BJ (cell line): ENCODE results near the gene TMEM74B. TPM values are rescaled to one million over a fixed set of nuclear protein-coding genes. Genes with fewer than 3 reads are reported as not detected.
A peak's percentile ranks its signal among the peaks of the same experiment; 100 is the strongest.

ENCODE experiments used
- CTCF ChIA-PET: fragments of 350-600 bp; formaldehyde crosslinking; extraction: SDS; loops from one replicate; lab custom pipeline; 2021; ENCODE audit warnings: antibody characterized with exemption, inconsistent platforms; lab: Yijun Ruan, JAX
- POLR2A ChIA-PET: fragments of 300-600 bp; sonication (Branson Sonifier 250); formaldehyde crosslinking; extraction: SDS; loops from one replicate; lab custom pipeline; 2021; ENCODE audit warnings: antibody characterized with exemption; lab: Charles Lee
- DNase-seq: peaks from one replicate; pipeline ENCODE4 v3.0.0-alpha.2; 2011; ENCODE audit warnings: low read depth
- H3K27me3 ChIP-seq: 2 replicates; pipeline ENCODE4 v1.6.0; 2011; ENCODE audit warnings: low read length; ENCODE audit not compliant: control insufficient read depth, insufficient read depth
- H3K36me3 ChIP-seq: 2 replicates; pipeline ENCODE4 v1.5.1; 2011; ENCODE audit warnings: low read length; ENCODE audit not compliant: control insufficient read depth, insufficient read depth
- H3K4me3 ChIP-seq: 2 replicates; pipeline ENCODE4 v1.5.1; 2011; ENCODE audit warnings: low read depth, mild to moderate bottlenecking, control low read depth, low read length
- CTCF ChIP-seq: IDR thresholded peaks from 2 replicates; pipeline ENCODE4 v1.5.1; 2011; ENCODE audit warnings: low read depth, mild to moderate bottlenecking, control low read depth, inconsistent platforms, low read length, moderate library complexity; ENCODE audit not compliant: insufficient read depth
- polyA plus RNA-seq: library from polyadenylated mRNA; depleted of rRNA; stranded (reverse); fragments of >200 nt; gene quantifications from 2 replicates; pipeline ENCODE4 v1.2.3, GENCODE V29; 2011

Gene TMEM74B
- polyA plus RNA-seq, 1 experiment = 0.04 TPM

GRCh38 chr20:1214838-1215261 is 30.1 kb upstream of the TMEM74B start:
- peaks cover 3% of the 10 kb centered on the region for H3K27me3 ChIP-seq
- ChIA-PET POLR2A (no interaction called here), CTCF (interaction anchor here (0.8 kb wide), 1 partner anchor 93 kb away, joined by 3 read pairs; no protein-coding TSS in a partner anchor)
- no peaks in the 10 kb centered on the region for H3K36me3 ChIP-seq
- DNase-seq = no peak
- TF ChIP-seq CTCF = no peak
- H3K4me3 ChIP-seq = no peak overlapping the region

GRCh38 chr20:1212607-1213396 is 28.0 kb upstream of the TMEM74B start:
- peak; percentile 86 for TF ChIP-seq CTCF
- ChIA-PET CTCF (interaction anchor here (0.6 to 2.0 kb wide), 26 partner anchors 9 to 398 kb away, joined by 3 to 7 read pairs (median 3); partner anchors contain the start of genes FKBP1A and RAD21L1), POLR2A (no interaction called here)
- H3K4me3 ChIP-seq = no peak overlapping the region
- no peaks in the 10 kb centered on the region for H3K36me3 ChIP-seq
- DNase-seq = no peak
- H3K27me3 ChIP-seq = peaks cover 10% of the 10 kb centered on the region

- POLR2A ChIA-PET = no interaction called here
- Histone ChIP-seq H3K4me3 (no peak overlapping the region), H3K27me3 (peaks cover 12% of the 10 kb centered on the region), H3K36me3 (no peaks in the 10 kb centered on the region)
- CTCF ChIA-PET = interaction anchor here (0.6 to 2.0 kb wide), 10 partner anchors 9 to 454 kb away, joined by 3 to 7 read pairs (median 3); partner anchors contain the start of gene C20orf202
- DNase-seq = no peak
- TF ChIP-seq CTCF = no peak
Measured at GRCh38 chr20:1212023-1212422, 27.2 kb upstream of the TMEM74B start.

GRCh38 chr20:1210501-1210900 is 25.7 kb upstream of the TMEM74B start:
- ChIA-PET CTCF (interaction anchor here (1.2 to 1.8 kb wide), 5 partner anchors 14 to 257 kb away, joined by 3 to 5 read pairs (median 3); partner anchors contain the start of genes NSFL1C and RAD21L1), POLR2A (no interaction called here)
- H3K4me3 ChIP-seq = no peak overlapping the region
- H3K36me3 ChIP-seq = no peaks in the 10 kb centered on the region
- no peak for DNase-seq
- peaks cover 15% of the 10 kb centered on the region for H3K27me3 ChIP-seq
- no peak for TF ChIP-seq CTCF
